LNCAP (cell line): ENCODE measurements around the gene INTS7.

Experiments
- CTCF ChIP-seq: fragments of 450-650 bp; IDR thresholded peaks from 2 replicates; pipeline ENCODE4 v1.5.1; 2017; ENCODE audit warnings: mild to moderate bottlenecking

The INTS7 gene

GRCh38 chr1:211901945-211902344, 133.4 kb downstream of the INTS7 start:
- TF ChIP-seq CTCF, result no peak

GRCh38 chr1:211900441-211900840, 134.9 kb downstream of the INTS7 start:
- no peak for TF ChIP-seq CTCF

DNA sequence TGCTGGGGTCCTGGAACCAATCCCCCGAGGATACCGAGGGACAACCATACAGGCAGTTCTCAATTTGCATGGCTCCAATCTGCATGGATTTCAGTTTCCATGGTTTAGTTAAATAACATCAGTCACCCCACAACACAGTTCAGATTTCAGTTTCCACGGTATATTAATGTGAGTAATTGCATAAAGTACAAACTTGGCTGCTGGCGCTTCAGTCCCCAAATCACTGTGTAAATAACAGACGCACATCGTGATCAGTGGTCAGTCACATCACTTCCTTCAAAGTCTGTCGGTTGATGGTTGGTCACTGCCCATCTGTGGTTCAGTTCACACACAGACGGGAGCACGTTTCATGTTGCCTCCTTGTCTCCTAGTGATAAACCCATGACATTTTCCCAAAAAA, 138.4 kb downstream of the INTS7 start:
- TF ChIP-seq CTCF, result no peak

- TF ChIP-seq CTCF, result no peak
Observed at GRCh38 chr1:211895126-211895759, 140.1 kb downstream of the INTS7 start.

GRCh38 chr1:211894312-211894711, 141.0 kb downstream of the INTS7 start:
- TF ChIP-seq CTCF, result no peak

GRCh38 chr1:211893260-211893659, 142.1 kb downstream of the INTS7 start:
- no peak for TF ChIP-seq CTCF

DNA sequence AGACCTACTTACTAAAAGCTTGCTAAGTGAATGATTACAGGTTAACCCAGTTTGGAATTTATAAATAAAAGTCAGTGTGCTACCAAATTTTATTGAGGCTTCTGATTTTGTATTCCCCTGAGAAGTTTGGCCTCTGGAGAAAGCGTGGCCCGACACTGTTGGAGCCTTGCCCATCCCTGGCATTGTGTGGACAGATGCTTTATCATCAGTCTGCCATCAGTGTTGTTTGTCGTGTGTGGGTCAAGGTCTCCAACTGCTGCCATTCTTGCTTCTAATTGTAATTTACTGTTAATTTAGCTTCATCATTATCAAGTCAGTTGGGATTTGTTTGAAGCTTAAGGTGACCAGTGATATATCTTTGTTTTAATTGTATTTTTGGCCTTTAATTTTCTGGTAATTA, 142.8 kb downstream of the INTS7 start:
- TF ChIP-seq CTCF, result no peak

- no peak for TF ChIP-seq CTCF
Observed at GRCh38 chr1:211891708-211892107, 143.6 kb downstream of the INTS7 start.
